GM12891 (cell line): ENCODE data around the gene PHTF1.

Source experiments
- DNase-seq: peaks from one replicate; pipeline ENCODE4 v3.0.0; 2011; ENCODE audit warnings: low spot score; ENCODE audit not compliant: insufficient read length
- FAIRE-seq: peaks from 2 replicates; lab custom pipeline; 2011; peaks lifted over from hg19 to GRCh38; lab: Jason Lieb, UNC
- PAX5 ChIP-seq: IDR thresholded peaks from 2 replicates; pipeline ENCODE4 v1.6.1; 2011; ENCODE audit warnings: low read length, moderate library complexity, mild to moderate bottlenecking; ENCODE audit not compliant: insufficient read depth, severe bottlenecking
- POLR2A ChIP-seq: IDR thresholded peaks from 2 replicates; pipeline ENCODE4 v1.6.1; 2011; ENCODE audit warnings: low read depth, low read length, control low read depth
- POLR2AphosphoS5 ChIP-seq: IDR thresholded peaks from 2 replicates; pipeline ENCODE4 v1.6.1; 2011; ENCODE audit warnings: low read depth, low read length, control low read depth
- POU2F2 ChIP-seq: IDR thresholded peaks from 2 replicates; pipeline ENCODE4 v1.6.1; 2011; ENCODE audit warnings: low read depth, mild to moderate bottlenecking, control low read depth, low read length, moderate library complexity
- SPI1 ChIP-seq: IDR thresholded peaks from 2 replicates; pipeline ENCODE4 v1.6.1; 2011; ENCODE audit warnings: low read depth, low read length, control low read depth
- TAF1 ChIP-seq: IDR thresholded peaks from 2 replicates; pipeline ENCODE4 v1.6.1; 2011; ENCODE audit warnings: low read depth, low read length, control low read depth

The PHTF1 gene

GRCh38 chr1:113659035-113659434 lies 100.3 kb downstream of the PHTF1 start:
- no peak for FAIRE-seq
- TF ChIP-seq SPI1: no peak
- no peak for TF ChIP-seq PAX5
- TF ChIP-seq POLR2A: no peak

GRCh38 chr1:113657556-113658063 lies 101.7 kb downstream of the PHTF1 start:
- FAIRE-seq (peak; percentile 13), DNase-seq (no peak)
- TF ChIP-seq POLR2A: no peak
- TF ChIP-seq SPI1: no peak

More at GRCh38 chr1:113659035-113659434, 100.3 kb downstream of the PHTF1 start:
- no peak for DNase-seq

DNA sequence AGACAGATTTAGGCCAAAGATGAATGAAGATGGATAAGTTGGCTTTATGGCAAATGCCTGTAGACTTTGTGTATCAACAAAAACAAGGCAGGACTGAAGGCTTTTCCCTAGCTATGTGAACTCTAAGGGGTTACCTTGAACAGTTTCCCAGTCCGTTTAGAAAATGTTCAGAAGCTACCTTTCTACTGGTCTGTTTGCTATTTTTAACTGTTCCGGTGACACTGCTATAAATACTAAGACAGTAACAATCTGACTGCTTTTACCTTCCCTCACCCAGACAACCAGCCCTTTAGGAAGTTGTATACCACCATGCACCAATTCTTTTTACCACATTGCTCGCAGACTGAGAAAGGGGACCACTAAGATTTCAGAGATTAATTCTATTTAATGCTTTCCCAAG lies 102.2 kb downstream of the PHTF1 start:
- no peak for TF ChIP-seq PAX5
- no peak for DNase-seq
- peak; percentile 77 for FAIRE-seq

- TF ChIP-seq SPI1: no peak
- no peak for TF ChIP-seq TAF1
- no peak for TF ChIP-seq POLR2AphosphoS5
- no peak for TF ChIP-seq PAX5
- no peak for TF ChIP-seq POLR2A
- TF ChIP-seq POU2F2: no peak
- FAIRE-seq: no peak
- no peak for DNase-seq
These were observed 104.4 kb downstream of the PHTF1 start for GRCh38 chr1:113654883-113655282.

- FAIRE-seq (no peak), DNase-seq (no peak)
- TF ChIP-seq PAX5 (no peak), TAF1 (no peak), POLR2A (no peak), SPI1 (no peak), POU2F2 (no peak), POLR2AphosphoS5 (no peak)
These were observed 105.5 kb downstream of the PHTF1 start for GRCh38 chr1:113653741-113654140.

DNA sequence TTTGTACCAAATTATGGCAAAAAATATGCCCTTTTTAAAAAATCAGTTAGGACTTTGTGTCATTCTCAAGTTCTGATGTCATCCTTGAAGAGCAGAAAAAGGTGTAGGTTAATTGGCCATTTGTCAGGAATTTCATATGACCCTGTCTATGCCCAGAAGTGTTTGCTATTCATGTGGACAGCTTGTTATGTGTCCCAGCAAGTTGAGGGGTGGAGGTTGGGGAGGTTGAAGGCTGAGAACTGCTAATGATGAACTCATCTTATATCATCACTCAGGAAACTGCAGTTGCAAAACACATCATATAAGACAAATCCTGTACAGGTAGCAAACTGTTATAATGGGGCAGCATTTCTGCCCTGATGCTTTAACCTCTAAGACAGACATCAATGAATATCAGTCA lies 106.5 kb downstream of the PHTF1 start:
- no peak for FAIRE-seq
- no peak for DNase-seq
- TF ChIP-seq TAF1: no peak
- TF ChIP-seq POLR2AphosphoS5: no peak
- no peak for TF ChIP-seq PAX5
- TF ChIP-seq POLR2A: no peak
- TF ChIP-seq POU2F2: no peak
- TF ChIP-seq SPI1: no peak

DNA sequence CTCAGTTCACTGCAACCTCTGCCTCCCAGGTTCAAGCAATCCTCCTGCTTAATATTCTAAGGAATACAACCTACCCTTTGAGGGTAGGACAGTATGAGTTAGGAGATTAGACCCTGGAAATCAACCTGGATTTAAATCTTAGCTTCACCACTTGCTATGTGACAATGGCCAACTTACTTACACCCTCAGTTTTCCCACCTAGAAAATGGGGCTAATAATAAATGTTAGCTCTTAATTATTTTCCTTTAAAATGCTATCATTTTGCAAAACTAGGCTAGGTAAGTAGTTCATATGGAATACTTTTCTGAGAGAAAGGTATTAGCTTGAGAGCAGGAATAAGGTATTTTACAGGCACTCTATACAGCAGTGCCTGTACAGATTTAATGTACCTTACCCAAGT lies 110.8 kb downstream of the PHTF1 start:
- FAIRE-seq (no peak), DNase-seq (no peak)
- TF ChIP-seq SPI1: no peak
- TF ChIP-seq PAX5: no peak
- TF ChIP-seq POLR2AphosphoS5: no peak
- no peak for TF ChIP-seq POLR2A
- TF ChIP-seq POU2F2: no peak
- TF ChIP-seq TAF1: no peak

GRCh38 chr1:113647164-113647563 lies 112.1 kb downstream of the PHTF1 start:
- DNase-seq: no peak
- no peak for FAIRE-seq

More at GRCh38 chr1:113647164-113647563, 112.1 kb downstream of the PHTF1 start:
- no peak for TF ChIP-seq POU2F2
- TF ChIP-seq PAX5: no peak
- TF ChIP-seq SPI1: no peak
- no peak for TF ChIP-seq POLR2AphosphoS5
- no peak for TF ChIP-seq POLR2A
- TF ChIP-seq TAF1: no peak
